ENCODE measurements around the gene TGFB1I1.
"Not testable (repeated sequence)": the region's sequence is repeated elsewhere in the genome, so short reads cannot be mapped to it uniquely, and the experiment has no call there.

Gene TGFB1I1

DNA sequence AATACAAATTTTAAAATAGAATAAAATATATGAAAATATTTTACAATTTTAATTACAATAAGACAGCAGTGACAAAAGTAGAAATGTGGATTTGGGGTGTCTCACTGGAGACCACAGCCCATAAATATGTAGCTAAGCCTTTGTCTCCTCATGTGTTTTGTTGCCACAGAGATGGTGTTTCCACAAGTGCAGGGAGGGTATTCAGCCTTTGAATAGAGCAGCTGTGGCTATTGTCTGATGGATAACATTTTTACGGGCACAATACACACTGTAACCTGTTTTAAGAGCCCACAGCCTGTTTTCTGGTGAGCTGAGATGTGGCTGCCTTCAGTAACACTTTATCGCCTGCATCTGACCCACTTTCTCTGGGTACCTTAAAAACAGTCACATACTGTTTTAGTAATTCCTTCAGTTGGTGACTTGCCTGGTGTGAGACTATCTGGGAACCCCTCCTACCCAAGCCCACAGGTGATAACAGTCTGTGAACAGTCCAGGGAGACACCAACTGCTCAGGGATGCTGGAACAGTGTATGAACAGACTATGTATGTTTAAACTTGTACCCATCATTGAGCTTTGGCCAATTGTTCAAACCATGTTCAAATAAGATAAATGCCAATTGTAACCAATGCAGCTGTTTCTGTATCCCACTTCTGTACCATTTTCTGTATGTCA, 47.9 kb downstream of the TGFB1I1 start:
- no peak for DNase-seq (ENCODE audit: low read depth)

GRCh38 chr16:31521368-31521767, 49.4 kb downstream of the TGFB1I1 start:
- TF ChIP-seq, protein P1, sequence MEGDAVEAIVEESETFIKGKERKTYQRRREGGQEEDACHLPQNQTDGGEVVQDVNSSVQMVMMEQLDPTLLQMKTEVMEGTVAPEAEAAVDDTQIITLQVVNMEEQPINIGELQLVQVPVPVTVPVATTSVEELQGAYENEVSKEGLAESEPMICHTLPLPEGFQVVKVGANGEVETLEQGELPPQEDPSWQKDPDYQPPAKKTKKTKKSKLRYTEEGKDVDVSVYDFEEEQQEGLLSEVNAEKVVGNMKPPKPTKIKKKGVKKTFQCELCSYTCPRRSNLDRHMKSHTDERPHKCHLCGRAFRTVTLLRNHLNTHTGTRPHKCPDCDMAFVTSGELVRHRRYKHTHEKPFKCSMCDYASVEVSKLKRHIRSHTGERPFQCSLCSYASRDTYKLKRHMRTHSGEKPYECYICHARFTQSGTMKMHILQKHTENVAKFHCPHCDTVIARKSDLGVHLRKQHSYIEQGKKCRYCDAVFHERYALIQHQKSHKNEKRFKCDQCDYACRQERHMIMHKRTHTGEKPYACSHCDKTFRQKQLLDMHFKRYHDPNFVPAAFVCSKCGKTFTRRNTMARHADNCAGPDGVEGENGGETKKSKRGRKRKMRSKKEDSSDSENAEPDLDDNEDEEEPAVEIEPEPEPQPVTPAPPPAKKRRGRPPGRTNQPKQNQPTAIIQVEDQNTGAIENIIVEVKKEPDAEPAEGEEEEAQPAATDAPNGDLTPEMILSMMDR (IDR thresholded peaks at IDR 0.05; ENCODE audit: control insufficient read depth, insufficient read depth, low read depth, low read length, missing control alignments): no peak
- no peak overlapping the region for H3K4me3 ChIP-seq (ENCODE audit: control insufficient read depth, low read depth, low read length)
- DNase-seq (ENCODE audit: low read depth): no peak

More for the DNA sequence above, 47.9 kb downstream of the TGFB1I1 start:
- H3K4me3 ChIP-seq (ENCODE audit: control insufficient read depth, low read depth, low read length): no peak overlapping the region
- TF ChIP-seq, protein P1 (IDR thresholded peaks at IDR 0.05; ENCODE audit: control insufficient read depth, insufficient read depth, low read depth, low read length, missing control alignments): no peak

- H3K4me3 ChIP-seq (ENCODE audit: control insufficient read depth, low read depth, low read length): no peak overlapping the region
- TF ChIP-seq, protein P1 (IDR thresholded peaks at IDR 0.05; ENCODE audit: control insufficient read depth, insufficient read depth, low read depth, low read length, missing control alignments): no peak
- DNase-seq (ENCODE audit: low read depth): no peak
These were observed 50.1 kb downstream of the TGFB1I1 start for GRCh38 chr16:31522071-31522470.

DNA sequence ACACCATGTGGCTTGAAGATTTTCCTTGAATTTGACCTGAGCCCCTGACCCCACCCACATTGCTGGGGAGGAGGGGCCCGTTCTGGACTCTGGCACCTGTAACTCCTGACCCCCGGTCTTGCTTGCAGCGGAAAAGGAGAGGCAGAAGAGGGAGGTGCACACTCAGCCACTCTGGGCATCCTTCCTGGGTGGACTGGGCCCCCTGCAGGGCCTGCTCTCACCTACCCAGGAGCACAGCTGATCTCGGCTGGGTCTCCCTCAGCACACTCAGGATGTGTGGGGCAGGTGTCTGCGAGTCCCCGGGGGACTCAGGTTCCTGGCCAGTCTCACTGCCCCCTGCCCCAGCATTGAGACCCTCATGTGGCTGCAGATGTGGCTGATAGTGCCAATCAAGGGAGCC, 51.8 kb downstream of the TGFB1I1 start:
- H3K4me3 ChIP-seq (ENCODE audit: control insufficient read depth, low read depth, low read length); DNase-seq (ENCODE audit: low read depth): not testable (repeated sequence)

DNA sequence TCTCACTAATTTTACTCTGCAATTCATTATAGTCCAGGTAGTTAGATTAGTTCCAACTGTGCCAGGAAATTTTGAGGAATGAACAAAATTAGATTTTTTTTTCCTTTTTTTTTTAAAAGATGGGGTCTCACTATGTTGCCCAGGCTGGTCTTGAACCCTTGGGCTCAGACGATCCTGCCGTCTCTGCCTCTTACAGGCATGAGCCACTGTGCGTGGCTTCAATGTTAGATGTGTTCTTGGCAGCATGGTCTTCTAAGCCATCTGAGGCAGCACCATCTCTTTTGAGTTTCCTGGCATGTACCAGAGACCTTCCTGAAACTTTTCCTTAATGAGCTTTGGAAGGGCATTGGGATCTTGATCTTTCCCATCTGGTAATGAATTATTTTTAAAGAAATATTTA, 53.2 kb downstream of the TGFB1I1 start:
- TF ChIP-seq, protein P1 (IDR thresholded peaks at IDR 0.05; ENCODE audit: control insufficient read depth, insufficient read depth, low read depth, low read length, missing control alignments): no peak
- H3K4me3 ChIP-seq (ENCODE audit: control insufficient read depth, low read depth, low read length): no peak overlapping the region
- DNase-seq (ENCODE audit: low read depth): no peak
